COR-L47 (cell line): Measurements from ENCODE around the gene UGT2B17.
"Not testable (repeated sequence)": the region's sequence is repeated elsewhere in the genome, so short reads cannot be mapped to it uniquely, and the experiment has no call there.

Experiments
- DNase-seq: peaks from one replicate; lab custom pipeline; 2025; lab: John Stamatoyannopoulos, UW

The UGT2B17 gene

DNA sequence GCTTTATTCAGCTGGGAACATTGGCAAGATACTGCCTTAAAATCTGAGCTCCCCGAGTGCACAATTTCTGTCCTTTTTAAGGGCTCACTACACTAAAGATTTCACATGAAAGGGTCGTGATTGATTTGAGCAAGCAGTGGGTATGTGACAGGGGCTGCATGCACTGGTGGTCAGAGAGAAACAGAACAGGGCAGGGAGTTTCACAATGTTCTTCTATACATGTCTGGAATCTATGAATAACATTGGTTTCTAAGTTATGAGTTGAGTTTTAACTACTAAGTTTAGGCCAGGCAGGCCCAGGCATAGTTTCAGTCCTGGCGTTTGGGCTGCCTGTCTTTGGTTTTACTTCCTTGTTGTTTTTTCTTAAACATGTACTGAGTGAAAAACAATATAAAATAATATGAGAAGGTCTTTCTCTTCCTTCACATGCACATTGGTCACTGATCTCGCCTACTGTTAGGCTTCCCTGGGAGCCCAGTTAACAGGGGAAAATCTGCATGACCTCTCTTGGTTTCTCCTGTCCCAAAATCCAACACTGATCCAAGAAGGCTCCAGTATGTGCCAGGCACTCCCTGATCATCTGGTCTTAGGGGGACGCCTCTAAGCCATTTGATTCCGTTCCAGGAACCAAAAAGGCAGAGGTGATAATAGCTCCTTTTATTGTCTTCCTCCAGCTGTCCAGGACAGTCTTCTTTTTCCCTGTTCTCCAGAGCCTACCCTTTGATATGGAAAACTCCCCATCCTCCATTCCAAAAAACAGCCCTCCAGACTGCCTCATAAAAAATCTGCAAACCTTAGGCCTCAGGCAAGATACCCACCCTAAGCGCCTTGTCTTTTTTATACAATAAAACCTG is at the start of gene UGT2B17:
Gene UGT2B17 (minus strand): TSS at position 51 of the 854 bp plus-strand sequence. CDS start 7,838 bp downstream, outside the sequence.
- DNase-seq = no peak

DNA sequence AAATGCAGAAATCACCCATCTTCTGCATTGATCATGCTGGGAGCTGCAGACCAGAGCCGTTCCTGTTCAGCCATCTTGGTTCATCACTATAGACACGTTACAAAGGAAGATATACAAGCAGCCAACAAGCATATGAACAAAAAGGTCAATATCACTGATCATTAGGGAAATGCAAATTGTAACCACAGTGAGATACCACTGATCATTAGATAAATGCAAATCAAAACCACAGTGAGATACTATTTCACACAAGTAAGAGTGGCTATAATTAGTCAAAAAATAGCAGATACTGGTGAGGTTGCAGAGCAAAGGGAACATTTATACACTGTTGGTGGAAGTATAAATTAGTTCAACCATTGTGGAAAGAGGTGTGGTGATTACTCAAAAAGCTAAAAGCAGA is 46.6 kb upstream of the UGT2B17 start:
- DNase-seq = not testable (repeated sequence)

DNA sequence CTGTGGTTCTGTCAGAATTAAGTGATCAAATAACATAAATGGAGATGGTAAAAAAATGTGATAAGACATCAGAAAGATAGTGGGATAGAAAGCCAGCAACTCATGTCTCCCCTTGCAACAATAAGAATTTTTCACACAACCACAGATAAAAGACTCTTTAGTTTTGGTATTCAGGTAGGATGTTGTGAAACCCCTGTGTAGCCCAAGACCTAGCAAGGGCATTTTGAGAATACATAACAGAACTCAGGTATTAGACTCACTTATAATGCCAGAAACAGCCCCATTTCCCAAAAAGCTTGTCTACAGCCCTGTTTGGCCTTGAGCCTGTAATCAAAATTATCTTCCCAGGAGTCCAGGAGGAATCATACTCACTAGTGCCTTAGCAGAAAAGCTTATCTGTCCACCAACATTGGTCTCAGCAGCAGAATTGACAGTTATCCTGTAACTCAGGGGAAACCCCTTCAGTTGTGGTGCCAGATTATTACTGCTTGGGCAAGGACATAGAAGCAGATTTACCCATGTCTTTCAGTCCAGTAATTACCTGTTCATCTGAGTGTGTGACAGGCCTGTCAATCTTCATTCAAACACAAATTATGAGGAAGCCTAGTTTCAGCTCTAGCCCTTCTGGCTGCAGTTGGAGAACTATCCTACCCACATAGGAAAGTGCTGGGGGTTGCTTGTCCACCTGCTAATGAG is 41.0 kb upstream of the UGT2B17 start:
- no peak for DNase-seq

DNA sequence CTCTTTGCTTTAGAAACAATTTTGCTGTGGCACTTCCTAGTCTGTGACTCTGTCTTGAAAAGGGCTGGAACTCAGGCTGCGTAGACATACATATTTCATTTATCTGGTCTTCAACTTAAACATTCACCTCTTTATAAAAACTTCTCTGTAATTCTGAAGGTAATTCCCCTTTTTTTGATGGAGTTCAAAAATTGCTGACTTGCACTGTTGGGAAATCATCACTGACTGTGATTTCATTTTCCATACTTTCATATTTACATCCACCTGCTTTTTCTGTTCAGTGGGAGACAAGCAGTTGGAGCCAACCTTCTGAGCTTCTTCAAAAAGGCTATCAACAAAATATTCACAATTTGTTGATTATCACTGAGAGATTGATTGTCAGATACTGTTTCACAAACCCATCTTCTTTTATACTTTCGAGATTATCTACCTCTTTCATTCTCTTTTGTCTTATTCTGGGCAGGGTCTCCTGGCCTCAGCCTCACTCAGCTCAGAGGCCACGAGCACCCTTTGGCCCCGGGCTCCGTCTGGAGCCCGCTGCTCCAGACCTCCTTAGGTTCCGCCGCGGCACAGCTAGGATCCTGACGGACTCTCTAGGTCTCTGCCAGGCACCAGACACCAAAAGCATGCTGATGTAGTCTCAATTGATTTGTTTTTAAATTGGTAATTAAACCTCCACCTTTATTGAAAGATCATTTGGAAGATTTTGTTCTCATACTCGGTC is 39.7 kb upstream of the UGT2B17 start:
- no peak for DNase-seq

DNA sequence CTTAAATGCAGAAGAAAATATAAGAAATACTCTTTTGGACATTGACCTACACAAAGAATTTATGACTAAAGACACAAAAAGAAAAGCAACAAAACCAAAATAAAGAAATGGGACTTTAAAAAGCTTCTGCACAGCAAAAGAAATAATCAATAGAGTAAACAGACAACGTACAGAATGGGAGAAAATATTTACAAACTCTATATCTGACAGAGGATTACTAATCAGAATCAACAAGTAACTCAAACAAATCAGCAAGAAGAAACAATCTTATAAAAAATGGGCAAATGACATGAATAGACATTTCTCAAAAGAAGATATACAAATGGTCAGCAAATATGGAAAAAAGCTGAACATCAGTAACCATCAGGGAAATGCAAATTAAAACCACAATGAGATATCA is 37.6 kb upstream of the UGT2B17 start:
- no peak for DNase-seq

DNA sequence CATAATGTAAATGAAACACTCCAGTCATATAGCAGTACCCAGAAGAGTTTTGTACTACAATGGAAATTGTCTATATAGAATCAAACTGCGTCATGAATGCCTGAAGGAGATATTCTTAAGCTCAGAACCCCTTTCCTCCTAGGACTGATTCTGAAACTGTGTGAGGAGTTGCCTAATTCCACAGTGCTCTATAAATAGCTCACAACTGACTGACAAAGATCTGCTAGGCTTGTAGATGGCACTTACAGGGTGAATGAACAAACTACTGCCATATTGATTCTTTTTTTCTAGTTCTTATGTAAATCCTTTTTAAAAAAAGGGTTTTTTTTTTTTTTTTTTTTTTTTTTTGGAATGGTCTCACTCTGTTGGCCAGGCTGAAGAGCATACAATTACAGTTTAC is 30.1 kb upstream of the UGT2B17 start:
- no peak for DNase-seq

DNA sequence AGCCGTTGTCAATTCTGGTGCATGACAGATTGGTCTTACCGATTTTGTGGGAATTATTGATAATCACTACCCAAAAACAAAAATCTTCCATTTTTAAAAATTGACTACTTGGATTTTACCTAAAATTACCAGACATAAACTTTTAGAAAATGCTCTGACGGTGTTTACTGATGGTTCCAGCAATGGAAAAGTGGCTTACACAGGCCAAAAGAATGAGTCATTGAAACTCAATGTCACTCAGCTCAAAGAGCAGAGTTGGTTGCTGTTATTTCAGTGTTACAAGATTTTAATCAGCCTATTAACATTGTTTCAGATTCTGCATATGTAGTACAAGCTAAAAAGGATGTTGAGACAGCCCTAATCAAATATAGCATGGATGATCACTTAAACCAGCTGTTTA is 23.0 kb upstream of the UGT2B17 start:
- no peak for DNase-seq

DNA sequence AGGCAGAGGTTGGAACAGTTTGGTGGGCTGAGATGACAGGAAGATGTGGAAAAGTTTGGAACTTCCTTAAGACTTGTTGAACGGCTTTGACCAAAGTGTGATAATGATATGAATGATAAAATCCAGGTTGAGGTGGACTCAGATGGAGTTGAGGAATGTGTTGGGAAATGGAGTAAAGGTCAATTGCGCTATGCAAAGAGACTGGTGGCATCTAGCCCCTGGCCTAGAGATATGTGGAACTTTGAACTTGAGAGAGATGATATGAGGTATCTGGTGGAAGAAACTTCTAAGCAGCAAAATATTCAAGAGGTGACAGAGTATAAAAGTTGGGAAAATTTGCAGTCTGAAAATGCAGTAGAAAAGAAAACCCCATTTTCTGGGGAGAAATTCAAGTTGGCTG is 21.4 kb upstream of the UGT2B17 start:
- DNase-seq = no peak

DNA sequence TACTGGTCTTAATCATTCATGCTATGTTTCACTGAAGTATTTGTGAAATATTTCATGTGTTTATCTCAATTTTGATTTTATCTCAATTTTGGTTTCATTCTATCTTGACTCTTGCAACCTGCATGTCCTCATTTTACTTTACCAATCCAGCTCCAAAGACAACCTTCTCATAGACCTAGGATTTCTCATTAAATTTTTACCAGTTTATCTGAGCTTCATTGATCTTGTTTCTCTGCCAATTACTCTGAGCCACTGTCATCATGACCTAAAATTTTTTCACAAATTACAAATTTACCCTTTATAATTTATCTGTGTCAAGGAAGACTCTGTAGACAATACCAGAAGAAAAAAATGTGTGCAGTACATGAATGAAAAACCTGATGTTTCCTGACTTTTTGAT is 18.6 kb upstream of the UGT2B17 start:
- DNase-seq = no peak

DNA sequence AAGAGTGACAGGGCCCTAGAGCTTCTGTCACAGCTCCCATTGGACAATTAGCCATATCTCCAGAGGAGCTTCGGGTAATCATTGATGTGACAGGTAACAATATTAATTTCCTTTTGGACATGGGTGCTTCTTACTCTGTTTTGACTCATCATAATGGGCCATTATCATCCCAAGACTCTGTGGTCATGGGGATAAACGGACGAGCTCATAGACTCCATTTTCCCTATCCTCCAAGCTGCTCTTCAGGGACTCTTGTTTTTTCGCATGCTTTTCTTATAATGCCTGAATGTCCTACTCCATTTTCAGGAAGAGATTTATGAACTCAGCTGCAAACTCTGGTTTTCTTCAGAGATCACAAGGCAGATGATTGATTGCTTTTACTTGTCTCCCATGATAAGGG is 17.0 kb upstream of the UGT2B17 start:
- DNase-seq = no peak

DNA sequence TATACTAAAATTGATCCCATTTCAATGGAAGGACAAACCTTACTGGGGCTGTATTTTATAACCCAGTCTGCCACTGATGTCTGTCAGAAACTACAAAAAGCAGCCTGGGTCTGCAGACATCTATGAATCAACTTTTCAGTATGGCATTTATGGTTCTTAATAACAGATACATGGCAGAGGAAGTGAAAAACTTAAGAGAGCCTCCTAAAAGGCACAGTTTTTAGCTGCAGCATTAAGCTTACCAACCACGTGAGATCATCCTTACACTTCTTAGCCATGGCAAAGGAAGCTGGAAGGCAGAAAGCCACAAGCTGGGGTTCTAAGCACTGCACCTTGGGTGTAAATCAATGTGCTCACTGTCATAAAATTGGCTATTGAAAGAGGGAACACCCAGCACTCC is 16.6 kb upstream of the UGT2B17 start:
- DNase-seq = no peak

DNA sequence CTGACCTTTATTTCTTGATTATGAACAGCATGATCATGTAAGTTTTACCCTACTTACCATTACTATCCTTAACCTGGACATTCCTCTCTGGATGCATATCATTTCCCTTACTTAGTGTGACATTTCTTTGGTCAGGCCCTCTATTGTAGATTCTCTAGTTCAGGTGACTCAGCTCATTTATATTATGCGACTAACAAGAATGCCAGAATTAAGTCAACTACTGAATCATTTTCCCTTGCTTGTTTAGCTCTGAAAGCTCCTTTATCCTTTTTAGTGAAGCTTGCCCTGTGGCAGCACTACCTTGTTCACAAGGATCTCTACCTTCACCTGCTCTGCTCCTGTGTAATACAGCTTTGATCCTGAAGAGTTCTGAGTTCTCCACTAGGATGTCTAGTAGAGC is 15.1 kb upstream of the UGT2B17 start:
- DNase-seq = no peak

DNA sequence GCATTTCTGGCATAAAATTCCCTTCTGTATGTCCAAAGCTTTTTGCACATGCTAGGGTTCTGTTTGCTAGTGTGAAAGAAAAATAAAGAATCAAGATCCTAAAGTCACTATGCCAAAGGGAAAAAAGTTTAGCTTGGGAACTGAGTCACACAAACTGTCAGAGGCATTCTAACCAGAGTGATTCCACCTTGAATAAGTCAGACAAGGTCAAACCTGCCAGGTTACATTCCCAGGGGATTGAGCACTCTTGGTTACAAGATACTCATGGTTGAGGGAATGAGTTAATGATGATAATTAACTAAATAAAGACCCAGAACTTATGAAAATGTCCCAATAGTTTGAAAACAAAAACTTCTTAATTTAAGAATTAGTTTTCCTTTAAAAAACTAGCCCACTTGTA is 13.7 kb upstream of the UGT2B17 start:
- no peak for DNase-seq

DNA sequence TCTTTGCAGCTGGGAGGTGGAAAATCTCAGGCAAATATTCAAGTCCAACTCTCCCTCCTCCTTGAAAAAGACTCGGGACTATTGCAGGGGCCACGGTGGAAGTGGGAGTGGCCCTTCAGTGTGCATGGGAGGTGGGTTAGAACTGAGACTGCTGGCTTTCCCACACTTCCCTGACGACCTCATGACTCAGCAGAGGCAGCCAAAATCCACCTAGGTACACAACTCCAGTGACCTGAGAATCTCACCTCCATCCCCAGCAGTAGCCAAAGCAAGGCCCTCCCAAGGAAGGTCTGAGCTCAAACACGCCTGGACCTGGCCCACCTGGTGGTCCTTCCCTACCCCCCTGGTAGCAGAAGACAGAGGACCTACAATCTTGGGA is 6.2 kb upstream of the UGT2B17 start:
- no peak for DNase-seq

DNA sequence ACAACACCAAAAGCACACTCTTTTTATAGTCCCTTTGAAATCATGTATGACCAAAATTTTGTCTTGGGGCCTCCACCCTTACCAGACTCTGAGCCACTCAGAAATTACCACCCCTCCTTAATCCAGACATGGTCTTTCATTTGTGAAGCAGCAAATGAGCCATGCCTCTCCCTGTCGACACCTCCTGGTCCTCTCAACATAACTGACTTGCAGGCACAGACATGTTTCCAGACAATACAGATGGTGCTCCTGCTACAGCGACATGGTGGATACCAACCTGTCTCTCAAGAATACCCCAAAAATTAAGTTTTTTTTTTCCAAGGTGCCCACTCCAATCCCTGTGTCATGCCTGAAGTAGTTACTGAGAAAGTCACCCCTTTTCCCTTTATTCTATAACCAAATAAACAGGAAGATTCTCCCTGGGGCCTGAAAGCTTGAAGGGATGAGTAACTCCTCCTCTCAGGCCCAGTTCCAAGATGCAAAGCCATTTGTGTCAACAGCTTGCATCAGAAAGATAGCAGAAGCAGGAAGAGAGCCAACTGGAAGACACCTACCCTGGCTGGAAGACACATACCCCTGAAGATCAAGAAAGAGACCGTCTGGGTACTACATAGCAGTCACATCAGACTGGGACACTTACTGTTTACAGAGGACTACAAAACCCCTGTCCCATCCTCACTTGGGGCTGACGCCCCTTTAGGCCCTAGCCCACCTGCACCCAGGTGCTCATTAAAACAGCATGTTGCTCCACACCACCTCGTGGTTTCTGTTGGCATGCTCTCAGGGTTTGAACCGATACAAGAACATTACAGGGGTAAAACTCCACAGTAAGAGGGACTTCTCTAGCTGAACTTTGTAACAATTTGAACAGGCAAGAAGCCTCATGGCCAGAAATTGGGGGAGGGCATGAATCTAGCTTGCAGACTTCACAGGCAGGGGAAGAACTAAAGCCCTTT is 5.5 kb upstream of the UGT2B17 start:
- DNase-seq = no peak

DNA sequence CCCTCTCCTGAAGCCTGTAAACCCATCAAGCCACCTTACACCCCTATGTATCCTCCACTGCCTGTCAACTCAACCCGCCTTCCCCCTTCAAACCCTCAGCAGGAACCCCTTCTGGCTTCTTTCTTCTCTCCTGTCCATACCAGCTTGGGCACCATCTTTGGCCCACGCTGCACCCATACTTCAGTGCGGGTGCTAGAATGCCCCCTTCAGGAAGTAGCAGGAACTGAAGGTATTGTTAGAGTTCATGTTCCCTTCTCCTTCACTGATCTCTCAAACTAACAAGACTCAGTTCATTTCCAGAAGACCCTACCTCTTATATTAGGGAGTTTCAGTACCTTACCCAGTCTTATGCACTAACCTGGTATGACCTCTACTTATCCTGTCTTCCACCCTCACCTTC is 1.5 kb upstream of the UGT2B17 start:
- no peak for DNase-seq

DNA sequence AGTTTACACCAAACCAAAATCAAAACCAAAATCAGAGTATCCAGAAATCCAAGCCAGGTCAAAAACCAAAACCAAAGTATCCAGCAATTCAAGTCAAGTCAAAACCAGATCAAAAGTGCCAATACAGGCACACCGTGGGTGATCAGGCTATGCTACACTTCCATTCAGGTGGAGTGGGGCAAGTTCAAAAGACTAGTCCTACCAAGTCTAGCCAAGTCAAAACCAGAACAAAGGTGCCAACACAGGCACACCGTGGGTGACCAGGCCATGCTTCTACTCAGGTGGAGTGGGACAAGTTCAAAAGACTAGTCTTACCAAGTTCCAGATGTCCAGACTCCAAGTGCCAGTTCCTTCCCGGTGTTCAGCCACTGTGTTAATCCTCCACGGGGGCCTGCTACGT is 486 bp downstream of the UGT2B17 start:
- not testable (repeated sequence) for DNase-seq

DNA sequence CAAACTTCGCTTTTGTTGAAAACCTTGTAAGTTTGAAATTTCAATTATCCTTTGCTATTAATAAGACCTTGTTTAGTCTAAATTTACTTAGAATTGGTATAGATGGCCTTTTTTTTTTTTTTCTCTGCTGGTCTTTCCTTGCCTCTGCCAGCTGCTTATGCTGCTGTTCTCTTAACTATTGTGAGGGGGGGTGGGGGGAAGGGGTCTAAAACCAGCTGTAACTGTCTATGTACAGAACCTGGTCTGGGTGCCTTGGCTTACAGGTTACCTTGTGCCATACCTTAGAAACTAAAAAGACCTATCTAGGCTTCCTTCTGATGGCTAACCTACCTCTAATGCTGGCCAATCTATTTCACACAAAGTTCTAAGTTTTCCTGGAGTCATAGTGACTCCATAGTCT is 1.0 kb downstream of the UGT2B17 start:
- no peak for DNase-seq

DNA sequence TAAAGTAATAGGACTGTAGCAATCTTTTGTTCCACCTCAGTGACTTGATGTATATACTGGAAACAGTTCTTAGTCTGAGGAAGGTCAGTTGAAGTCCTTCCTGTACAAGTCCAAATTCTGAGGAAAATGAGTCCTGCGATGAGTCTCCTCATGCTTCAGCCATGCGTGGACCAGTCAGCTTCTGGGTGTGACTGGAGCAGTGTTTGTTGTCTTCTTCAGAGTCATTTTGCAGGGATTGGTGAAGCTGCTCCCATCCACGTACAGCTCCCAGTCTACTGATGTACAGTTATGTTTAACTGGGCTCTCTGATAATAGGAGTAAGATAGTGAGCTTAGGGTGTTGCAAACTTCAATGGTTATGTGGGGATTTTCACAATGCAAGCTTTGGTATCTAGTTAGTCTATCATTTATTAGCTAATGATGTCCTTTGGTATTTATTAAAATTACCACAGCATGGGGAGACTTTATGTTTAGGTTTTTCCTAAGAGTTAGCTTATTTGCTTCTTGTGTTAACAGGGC is 3.4 kb downstream of the UGT2B17 start:
- no peak for DNase-seq

DNA sequence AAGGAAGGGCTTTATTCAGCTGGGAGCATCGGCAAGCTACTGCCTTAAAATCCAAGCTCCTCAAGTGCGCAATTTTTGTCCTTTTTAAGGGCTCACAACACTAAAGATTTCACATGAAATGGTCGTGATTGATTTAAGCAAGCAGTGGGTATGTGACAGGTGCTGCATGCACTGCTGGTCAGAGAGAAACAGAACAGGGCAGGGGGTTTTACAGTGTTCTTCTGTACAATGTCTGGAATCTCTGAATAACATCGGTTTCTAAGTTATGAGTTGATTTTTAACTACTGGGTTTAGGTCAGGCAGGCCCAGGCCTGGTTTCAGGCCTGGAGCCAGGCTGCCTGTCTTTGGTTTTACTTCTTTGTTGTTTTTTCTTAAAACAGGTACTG is 6.0 kb downstream of the UGT2B17 start:
- DNase-seq = no peak

DNA sequence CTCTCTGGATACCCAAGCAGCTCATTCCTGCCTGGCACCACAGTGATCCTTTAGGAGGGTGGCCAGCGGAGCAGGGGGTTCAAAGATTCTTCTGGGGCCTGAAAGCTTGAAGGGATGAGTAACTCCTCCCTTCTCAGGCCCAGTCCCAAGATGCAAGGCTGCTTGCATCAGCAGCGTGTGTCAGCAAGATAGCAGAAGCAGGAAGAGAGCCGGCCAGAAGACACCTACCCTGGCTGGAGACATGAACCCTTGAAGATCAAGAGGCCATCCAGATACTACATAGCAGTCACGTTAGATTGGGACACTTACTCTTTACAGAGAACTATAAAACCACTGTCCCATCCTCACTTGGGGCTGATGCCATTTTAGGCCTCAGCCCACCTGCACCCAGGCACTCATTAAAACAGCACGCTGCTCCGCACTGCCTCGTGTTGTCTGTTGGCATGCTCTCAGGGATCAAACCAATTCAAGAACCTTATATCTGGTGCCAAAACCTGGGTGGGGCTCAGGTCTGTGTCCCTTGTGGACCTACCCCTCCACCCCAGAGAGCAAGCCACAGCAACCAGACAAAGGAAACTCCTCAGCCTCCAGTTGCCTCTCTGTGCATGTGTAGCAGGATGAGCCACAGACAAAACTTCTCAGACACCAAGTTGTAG is 6.5 kb downstream of the UGT2B17 start:
- DNase-seq = no peak
